ENCODE data around the gene ZNF862.

DNA sequence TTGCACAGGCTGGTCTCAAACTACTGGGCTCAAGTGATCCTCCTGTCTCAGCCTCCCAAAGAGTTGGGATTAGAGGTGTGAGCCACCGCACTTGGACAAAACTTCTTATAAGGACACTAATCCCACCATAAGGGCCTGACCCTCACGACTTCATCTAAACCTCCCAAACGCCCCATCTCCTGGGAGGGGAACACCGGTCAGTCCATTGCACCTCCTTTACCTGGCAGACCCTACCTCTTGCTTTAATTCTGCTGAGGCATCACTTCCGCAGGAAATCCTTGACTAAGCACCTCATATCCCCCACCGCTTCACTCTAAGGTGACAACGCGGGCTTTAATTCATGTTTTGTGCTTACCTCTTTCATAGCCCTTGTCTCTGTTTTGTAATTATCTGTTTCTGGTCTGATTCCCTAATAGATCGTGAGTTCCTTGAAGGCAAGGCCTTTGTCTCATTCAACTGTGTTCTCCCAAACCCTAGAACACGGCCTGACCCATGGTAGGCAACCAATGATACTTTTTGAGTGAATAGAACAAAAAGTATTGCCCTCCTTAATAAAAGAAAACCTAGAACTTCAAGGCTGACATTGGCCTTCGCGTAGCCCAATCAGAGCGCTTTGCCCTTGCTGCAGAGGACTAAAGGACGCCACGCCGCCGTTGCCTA is 481 bp upstream of the ZNF862 start:
- TF ChIP-seq, protein P1, sequence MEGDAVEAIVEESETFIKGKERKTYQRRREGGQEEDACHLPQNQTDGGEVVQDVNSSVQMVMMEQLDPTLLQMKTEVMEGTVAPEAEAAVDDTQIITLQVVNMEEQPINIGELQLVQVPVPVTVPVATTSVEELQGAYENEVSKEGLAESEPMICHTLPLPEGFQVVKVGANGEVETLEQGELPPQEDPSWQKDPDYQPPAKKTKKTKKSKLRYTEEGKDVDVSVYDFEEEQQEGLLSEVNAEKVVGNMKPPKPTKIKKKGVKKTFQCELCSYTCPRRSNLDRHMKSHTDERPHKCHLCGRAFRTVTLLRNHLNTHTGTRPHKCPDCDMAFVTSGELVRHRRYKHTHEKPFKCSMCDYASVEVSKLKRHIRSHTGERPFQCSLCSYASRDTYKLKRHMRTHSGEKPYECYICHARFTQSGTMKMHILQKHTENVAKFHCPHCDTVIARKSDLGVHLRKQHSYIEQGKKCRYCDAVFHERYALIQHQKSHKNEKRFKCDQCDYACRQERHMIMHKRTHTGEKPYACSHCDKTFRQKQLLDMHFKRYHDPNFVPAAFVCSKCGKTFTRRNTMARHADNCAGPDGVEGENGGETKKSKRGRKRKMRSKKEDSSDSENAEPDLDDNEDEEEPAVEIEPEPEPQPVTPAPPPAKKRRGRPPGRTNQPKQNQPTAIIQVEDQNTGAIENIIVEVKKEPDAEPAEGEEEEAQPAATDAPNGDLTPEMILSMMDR (conservative IDR thresholded peaks at IDR 0.05) = no peak
- no peak for TF ChIP-seq EZH2 (IDR thresholded peaks at IDR 0.05; ENCODE audit: low read depth)
